ENCODE measurements around the gene AGER.

- TF ChIP-seq SMC3 (IDR thresholded peaks at IDR 0.05; ENCODE audit: low read depth, low read length): no peak
- TF ChIP-seq, protein P1, sequence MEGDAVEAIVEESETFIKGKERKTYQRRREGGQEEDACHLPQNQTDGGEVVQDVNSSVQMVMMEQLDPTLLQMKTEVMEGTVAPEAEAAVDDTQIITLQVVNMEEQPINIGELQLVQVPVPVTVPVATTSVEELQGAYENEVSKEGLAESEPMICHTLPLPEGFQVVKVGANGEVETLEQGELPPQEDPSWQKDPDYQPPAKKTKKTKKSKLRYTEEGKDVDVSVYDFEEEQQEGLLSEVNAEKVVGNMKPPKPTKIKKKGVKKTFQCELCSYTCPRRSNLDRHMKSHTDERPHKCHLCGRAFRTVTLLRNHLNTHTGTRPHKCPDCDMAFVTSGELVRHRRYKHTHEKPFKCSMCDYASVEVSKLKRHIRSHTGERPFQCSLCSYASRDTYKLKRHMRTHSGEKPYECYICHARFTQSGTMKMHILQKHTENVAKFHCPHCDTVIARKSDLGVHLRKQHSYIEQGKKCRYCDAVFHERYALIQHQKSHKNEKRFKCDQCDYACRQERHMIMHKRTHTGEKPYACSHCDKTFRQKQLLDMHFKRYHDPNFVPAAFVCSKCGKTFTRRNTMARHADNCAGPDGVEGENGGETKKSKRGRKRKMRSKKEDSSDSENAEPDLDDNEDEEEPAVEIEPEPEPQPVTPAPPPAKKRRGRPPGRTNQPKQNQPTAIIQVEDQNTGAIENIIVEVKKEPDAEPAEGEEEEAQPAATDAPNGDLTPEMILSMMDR (conservative IDR thresholded peaks at IDR 0.05; ENCODE audit: low read depth, low read length): no peak
- no peak for TF ChIP-seq RFX5 (IDR thresholded peaks at IDR 0.05; ENCODE audit: low read depth, low read length)
- TF ChIP-seq RCOR1 (IDR thresholded peaks at IDR 0.05; ENCODE audit: insufficient replicate concordance, low read length): no peak
- no peak for TF ChIP-seq POLR2A (IDR thresholded peaks at IDR 0.05; ENCODE audit: low read depth, low read length)
- TF ChIP-seq, protein P2, sequence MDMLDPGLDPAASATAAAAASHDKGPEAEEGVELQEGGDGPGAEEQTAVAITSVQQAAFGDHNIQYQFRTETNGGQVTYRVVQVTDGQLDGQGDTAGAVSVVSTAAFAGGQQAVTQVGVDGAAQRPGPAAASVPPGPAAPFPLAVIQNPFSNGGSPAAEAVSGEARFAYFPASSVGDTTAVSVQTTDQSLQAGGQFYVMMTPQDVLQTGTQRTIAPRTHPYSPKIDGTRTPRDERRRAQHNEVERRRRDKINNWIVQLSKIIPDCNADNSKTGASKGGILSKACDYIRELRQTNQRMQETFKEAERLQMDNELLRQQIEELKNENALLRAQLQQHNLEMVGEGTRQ (IDR thresholded peaks at IDR 0.05; ENCODE audit: low read depth, low read length): no peak
- TF ChIP-seq, protein P3, sequence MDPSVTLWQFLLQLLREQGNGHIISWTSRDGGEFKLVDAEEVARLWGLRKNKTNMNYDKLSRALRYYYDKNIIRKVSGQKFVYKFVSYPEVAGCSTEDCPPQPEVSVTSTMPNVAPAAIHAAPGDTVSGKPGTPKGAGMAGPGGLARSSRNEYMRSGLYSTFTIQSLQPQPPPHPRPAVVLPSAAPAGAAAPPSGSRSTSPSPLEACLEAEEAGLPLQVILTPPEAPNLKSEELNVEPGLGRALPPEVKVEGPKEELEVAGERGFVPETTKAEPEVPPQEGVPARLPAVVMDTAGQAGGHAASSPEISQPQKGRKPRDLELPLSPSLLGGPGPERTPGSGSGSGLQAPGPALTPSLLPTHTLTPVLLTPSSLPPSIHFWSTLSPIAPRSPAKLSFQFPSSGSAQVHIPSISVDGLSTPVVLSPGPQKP (IDR thresholded peaks at IDR 0.05; ENCODE audit: borderline replicate concordance, low read depth, low read length): no peak
- no peak for TF ChIP-seq RAD21 (IDR thresholded peaks at IDR 0.05; ENCODE audit: low read length)
- TF ChIP-seq BHLHE40 (IDR thresholded peaks at IDR 0.05; ENCODE audit: low read depth, low read length): no peak
These were observed at the start of gene AGER for GRCh38 chr6:32184084-32184640.

Data from IMR-90 (cell line).